Choroid plexus epithelial cell (primary cell): ENCODE measurements around the gene SCP2.

ENCODE experiments used
- DNase-seq: peaks from one replicate; pipeline ENCODE4 v3.0.0-alpha.2; 2010; ENCODE audit warnings: low read depth
- H3K4me3 ChIP-seq: 2 replicates; pipeline ENCODE4 v1.5.1; 2011; ENCODE audit warnings: low read depth, mild to moderate bottlenecking, control low read depth, low read length, moderate library complexity
- CTCF ChIP-seq: conservative IDR thresholded peaks from 2 replicates; pipeline ENCODE4 v1.5.1; 2011; ENCODE audit warnings: low read depth, mild to moderate bottlenecking, control low read depth, inconsistent platforms, low read length, moderate library complexity

Gene SCP2

GRCh38 chr1:53092659-53093450, 165.8 kb downstream of the SCP2 start:
- H3K4me3 ChIP-seq = no peak overlapping the region
- DNase-seq = no peak

GRCh38 chr1:53093451-53093754, 166.3 kb downstream of the SCP2 start:
- H3K4me3 ChIP-seq = no peak overlapping the region
- DNase-seq = no peak
- no peak for TF ChIP-seq CTCF

More at GRCh38 chr1:53092659-53093450, 165.8 kb downstream of the SCP2 start:
- TF ChIP-seq CTCF = no peak

- no peak for DNase-seq
- TF ChIP-seq CTCF = no peak
- H3K4me3 ChIP-seq = no peak overlapping the region
Observed at GRCh38 chr1:53093778-53094532, 166.9 kb downstream of the SCP2 start.

- H3K4me3 ChIP-seq = no peak overlapping the region
- no peak for TF ChIP-seq CTCF
- no peak for DNase-seq
Observed at GRCh38 chr1:53094533-53094919, 167.4 kb downstream of the SCP2 start.
